GM23248 (cell line): ENCODE data around the gene TRIOBP.

Source experiments
- EZH2 ChIP-seq: fragments of 200-600 bp; sonication (generic); IDR thresholded peaks from 2 replicates; pipeline ENCODE4 v1.6.1; 2018; ENCODE audit warnings: antibody characterized with exemption, mild to moderate bottlenecking; ENCODE audit not compliant: insufficient read depth, poor library complexity, severe bottlenecking
- EZH2phosphoT487 ChIP-seq: fragments of 200-600 bp; sonication (generic); IDR thresholded peaks from 2 replicates; pipeline ENCODE4 v1.6.1; 2018; ENCODE audit warnings: antibody characterized with exemption, moderate library complexity, mild to moderate bottlenecking, low read depth; ENCODE audit not compliant: insufficient read depth

DNA sequence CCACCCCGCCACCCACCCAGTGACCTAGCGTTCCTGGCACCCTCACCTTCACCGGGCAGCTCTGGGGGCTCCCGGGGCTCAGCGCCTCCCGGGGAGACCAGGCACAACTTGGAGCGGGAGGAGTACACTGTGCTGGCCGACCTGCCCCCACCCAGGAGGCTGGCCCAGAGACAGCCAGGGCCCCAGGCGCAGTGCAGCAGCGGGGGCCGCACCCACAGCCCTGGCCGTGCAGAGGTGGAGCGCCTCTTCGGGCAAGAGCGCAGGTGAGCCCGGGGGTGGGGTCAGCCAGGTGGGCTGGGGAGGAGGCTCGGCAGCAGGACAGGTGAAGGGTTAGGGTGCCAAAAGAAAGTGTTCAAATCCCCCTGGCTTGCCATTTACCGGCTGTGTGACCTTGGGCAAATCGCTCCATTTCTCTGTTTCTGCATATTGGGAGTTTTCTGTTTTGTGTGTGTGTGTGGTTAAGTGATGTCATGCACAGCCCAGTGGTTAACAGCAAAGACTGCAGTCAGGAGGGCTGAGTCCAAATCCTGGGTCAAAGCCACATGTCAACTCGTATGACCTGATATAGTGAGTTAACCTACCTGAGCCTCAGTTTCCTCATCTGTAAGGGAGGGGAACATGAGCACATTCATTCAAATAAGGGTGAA, 29.5 kb downstream of the TRIOBP start:
- TF ChIP-seq EZH2 (no peak), EZH2phosphoT487 (no peak)
